Activated T-cell treated with anti-CD3 and anti-CD28 coated beads for 48 hours (primary cell): ENCODE data around the gene IL37.
"Not testable (repeated sequence)": the region's sequence is repeated elsewhere in the genome, so short reads cannot be mapped to it uniquely, and the experiment has no call there.

ENCODE experiments used
- DNase-seq: peaks from one replicate; pipeline ENCODE4 v3.0.0-alpha.2; 2020; ENCODE audit warnings: low read depth

IL37 gene

GRCh38 chr2:112891385-112891831 lies 19.6 kb upstream of the IL37 start:
- DNase-seq: no peak

DNA sequence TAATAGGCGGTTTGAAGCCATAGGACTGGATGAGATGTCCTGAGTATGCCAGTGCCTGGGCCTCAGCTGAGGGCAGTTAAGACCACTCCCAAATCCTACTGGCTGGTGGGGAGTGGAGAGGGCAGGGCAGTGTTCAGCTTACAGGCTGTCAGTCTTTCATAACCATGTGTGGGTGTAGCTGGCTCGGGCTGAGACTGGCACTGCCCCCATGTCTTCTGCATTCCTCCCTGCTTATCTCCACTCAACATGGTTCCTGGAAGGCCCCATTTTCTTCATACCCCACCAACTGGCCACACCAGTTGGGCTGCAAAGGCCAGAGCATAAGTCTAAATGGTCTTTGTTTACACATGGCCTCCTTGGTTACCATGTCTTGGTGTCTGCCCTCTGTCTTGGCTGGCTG lies 17.2 kb upstream of the IL37 start:
- no peak for DNase-seq

DNA sequence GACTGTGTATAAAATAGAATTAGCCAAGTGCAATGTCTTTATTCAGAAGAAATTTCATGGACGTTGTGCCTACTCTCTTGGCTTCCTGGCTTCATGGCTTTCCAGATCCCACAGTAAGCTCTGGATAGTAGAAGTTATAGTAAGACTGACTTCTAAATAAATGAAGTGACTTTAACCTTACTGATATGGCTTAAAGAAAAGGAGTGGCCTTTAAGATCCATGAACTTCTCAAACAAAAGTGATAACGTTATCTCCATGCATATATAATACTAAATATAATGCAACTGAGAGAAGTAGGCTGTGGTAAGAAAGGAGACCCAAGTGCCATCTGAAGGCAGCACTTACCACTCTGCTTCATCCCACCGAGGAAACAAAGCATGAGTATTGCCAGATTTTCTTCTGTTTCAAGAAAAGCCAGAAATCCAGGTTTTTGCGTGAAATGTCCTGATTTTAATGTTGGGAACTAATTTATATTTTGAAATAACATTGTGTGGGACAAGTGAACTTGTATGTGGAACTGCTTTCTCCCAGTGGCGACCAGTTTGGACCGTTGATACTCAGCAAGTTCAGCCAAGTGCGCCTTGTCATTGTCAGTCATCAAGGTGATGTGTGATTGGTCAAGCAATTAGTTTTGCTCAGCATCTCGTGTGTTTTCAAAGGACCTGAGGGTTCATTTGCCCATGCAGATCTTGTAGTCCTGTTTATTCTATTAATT lies 13.9 kb upstream of the IL37 start:
- DNase-seq: no peak

DNA sequence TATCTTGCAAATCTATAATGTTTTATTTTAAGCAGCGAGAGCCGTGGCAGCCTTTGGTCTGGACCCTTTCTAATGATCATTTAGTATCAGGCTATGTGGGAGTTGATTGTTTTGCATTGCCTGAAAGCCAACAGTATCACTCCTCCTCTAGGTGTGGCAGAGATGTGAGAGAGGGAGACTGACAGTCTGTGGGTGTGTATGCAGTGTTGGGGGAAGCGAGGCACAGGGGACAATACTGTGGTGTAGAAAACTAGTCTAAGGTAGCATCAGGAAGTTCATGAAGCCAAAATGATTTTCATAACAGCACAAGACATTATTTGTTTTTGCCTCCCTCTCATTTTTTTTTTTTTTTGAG lies 13.4 kb upstream of the IL37 start:
- DNase-seq: no peak

DNA sequence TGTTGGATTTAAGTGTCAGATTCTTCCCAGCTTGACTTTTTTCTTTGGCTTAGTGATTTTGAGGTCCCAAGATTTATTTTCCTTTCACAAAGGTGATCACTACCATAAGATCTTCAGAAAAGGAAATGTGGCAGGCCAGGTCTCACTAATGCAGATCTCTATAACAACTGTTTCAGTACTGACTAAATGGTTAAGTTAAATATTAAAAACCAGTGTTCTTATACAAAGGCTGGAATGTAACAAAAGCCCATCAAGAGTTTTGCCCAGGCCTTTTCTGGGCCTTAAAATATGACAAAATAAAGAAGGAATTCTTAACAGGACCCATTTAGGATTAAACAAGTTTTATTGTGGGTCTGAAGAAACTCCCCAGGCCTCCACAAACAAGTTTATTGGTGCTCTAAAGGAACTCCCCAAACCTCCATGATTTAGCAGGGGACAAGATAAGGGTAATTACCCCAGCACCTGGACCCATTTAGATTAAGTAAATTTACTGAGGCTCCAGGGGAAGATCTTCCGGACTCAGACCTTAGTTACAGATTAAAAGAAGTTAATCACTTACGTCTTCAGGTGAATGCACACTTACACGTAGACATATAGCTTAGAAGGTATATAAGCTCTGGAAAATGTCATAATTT lies 9.4 kb upstream of the IL37 start:
- DNase-seq: not testable (repeated sequence)

DNA sequence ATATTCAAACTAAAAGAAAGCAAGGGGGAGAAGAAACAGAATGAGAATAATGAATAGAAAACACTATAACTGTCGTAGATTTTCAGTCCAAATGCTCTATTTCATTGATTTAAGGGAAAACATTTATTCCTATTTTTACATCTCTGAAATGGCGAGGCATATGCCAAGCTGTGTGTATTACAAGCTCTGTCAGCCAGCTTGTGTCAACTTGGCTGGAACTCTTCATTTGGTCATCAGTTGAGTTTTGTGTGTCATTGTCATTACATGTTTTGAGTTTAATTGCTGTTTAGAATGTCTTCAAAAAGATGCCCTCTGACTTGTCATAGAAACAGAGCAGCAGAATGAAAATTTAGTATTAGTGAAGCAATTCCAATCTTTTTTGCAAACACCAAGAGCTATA lies 8.1 kb upstream of the IL37 start:
- no peak for DNase-seq

DNA sequence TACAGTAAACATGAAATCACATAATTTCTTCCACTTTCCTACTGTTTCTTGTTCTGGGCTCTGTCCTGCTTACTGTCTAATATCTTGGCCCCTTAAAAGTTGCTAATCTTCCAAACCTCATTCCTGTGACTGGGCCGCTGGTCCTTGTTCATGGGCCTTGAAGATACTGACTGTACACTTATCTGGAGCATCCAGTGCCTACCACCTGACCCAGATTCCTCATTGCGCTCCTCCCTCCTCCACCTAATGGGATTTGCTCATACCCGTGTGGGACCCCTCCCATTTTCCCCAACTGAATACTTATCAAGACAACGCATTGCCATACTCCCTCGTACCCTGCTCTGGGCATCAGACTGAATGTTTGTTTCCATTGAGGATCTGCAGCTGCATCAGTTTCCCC lies 6.1 kb upstream of the IL37 start:
- no peak for DNase-seq

- DNase-seq: no peak
These were observed 4.7 kb upstream of the IL37 start for GRCh38 chr2:112906276-112906675.

DNA sequence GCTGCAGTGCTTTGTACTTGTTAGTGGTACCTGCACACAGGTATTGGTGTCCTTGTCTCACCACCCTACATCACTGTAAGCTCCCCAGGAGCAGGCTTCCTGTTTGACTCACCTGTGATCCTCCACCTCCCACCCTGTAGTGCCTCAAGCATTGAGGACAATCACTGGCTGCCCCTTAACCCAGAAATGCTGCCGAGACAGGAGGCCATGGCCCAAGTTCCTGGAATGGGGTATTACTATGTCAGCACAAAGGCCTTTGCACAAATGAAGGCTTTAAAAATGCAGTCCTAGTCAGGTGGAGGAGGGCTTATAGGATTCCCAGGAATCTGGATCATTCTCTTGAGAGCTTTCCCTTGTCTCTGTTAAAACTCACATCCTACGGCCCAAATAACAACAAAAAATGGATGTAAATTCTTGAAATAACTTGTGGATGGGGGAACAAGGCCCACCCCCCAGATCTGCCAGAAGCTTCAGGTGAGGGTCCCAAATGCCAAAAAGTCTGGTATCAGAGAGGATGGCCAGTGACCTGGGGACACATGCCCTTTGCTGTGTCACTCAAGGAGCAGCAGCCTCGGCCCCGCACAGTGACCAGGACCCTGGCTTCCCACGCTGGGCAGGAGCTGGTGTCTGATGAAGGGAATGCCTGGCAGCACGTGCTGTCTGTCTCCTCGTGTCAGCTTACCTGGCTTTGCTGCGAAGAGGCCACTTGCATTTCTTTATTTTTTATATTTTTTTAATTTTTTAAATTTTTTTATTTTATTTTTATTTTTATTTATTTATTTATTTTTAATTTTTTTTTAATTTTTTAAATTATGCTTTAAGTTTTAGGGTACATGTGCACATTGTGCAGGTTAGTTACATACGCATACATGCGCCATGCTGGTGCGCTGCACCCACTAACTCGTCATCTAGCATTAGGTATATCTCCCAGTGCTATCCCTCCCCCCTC lies 3.7 kb upstream of the IL37 start:
- DNase-seq: no peak

GRCh38 chr2:112908559-112908958 lies 2.4 kb upstream of the IL37 start:
- not testable (repeated sequence) for DNase-seq

- DNase-seq: no peak
These were observed 746 bp upstream of the IL37 start for GRCh38 chr2:112910219-112910618.

GRCh38 chr2:112912403-112912802 lies 1.4 kb downstream of the IL37 start:
- no peak for DNase-seq

- DNase-seq: peak; percentile 12
These were observed 4.6 kb downstream of the IL37 start for GRCh38 chr2:112915300-112916144.

DNA sequence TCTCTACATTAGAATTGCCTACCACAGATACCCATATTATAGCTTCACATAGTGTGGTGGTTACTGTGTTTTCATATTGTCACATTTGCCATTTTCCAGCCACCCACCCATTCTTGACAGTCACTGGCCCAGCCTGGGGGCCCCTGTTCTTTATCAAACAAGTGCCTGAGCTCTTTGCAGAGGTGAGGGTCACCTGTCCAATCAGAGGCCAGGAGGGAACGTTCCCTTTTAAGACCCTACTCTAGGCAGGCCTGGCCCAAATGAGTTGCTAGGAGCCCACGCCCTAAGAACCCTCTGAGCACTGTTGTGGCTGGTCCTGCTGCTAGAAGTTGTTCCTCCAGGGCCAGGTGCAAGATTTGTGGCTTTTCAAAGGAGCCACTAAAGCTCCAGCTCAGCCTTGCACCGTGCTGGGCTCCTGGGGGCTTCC lies 5.2 kb downstream of the IL37 start:
- peak; percentile 30 for DNase-seq

GRCh38 chr2:112916625-112917247 lies 5.8 kb downstream of the IL37 start:
- DNase-seq: no peak

DNA sequence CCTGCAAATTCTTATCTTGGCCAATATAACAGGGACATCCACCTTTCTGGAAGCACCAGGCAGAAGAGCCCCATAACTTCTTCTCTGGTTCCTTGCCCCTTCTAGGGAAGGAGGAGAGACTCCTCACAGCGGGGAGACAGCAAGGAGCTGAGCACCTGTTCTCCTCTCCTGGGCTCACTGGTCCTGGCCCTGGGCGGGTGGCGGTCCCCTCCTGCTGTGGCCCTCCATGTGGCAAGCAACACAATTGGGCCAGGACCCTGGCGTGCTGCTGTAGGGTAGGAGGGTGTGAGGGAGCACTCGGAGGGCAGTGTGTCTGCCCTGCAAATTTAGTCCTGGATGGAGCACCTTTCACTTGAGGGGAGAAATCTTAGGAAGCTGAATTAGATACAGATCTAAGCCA lies 6.9 kb downstream of the IL37 start:
- no peak for DNase-seq

- no peak for DNase-seq
These were observed 7.3 kb downstream of the IL37 start for GRCh38 chr2:112918256-112918655.

GRCh38 chr2:112919086-112919485 lies 8.1 kb downstream of the IL37 start:
- no peak for DNase-seq

DNA sequence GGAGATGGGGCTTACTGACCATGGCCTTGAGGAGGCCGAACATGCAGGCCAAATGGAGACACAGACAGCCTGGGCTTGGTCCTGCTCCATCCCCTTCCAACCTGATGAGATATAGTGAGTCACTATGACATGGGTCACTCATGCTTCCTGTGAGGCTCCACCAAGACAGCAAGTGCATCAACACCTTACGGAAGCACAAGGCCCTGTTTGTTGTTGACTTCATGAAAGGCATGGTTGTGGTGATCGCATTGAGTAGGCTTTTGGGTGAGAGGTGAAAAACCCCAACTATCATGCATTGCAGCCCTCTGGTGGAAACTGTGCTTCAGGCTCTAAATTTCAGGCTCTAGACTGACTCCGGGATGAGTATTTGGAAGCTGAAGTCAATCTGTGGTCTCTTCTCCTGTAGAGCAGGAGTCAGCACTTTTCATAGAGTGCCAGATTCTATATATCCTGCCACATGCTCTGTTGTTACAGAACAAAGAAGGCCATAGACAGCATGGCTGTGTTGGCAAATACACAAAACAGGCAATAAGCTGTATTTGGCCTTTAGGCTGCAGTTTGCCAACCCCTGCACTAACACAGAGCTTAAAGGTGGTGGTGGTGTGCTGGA lies 10.1 kb downstream of the IL37 start:
- no peak for DNase-seq

DNA sequence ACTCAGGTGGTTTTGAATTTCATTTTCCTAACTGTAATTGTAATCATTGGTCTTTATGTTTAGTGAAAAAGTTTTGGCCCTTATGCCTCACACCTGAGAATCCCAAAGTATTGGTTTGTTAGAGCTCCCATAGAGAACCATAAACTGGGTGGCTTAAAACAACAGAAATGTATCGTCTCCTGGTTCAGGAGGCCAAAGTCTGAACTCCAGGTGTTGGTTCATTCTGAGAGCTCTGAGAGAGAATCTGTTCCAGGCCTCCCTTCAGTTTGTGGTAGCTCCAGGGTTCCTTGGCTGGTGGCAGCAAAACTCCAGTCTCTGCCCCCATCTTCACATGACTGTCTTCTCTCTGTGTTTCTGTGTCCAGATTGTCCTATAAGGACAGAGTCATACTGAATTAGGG lies 11.0 kb downstream of the IL37 start:
- no peak for DNase-seq
